Esophagus squamous epithelium (tissue), 5 donors: ENCODE results near the gene SEM1. TPM values are rescaled to one million over a fixed set of nuclear protein-coding genes. Genes with fewer than 3 reads are reported as not detected.

Experiments used
- DNase-seq: peaks from one replicate; lab custom pipeline; 2025; lab: John Stamatoyannopoulos, UW
- H3K27ac ChIP-seq, 4 donors: fragments of 200-600 bp; sonication (generic); one replicate each; pipeline ENCODE4 v1.5.1; 2016 to 2019; ENCODE audit warnings: mild to moderate bottlenecking in 1 of 4
- H3K27me3 ChIP-seq, 4 donors: fragments of 200-600 bp; sonication (generic); 1 replicate in 3 of 4; 2 replicates in 1 of 4; pipeline versions ENCODE4 v1.5.1 to v1.6.0; 2017 to 2021; ENCODE audit warnings: antibody characterized with exemption in 1 of 4
- H3K36me3 ChIP-seq, 3 donors: fragments of 200-600 bp; sonication (generic); one replicate each; pipeline ENCODE4 v1.5.1; 2016 to 2019
- H3K4me1 ChIP-seq, 3 donors: fragments of 200-600 bp; sonication (generic); one replicate each; pipeline ENCODE4 v1.5.1; 2017 to 2019
- H3K4me3 ChIP-seq, 4 donors: fragments of 200-600 bp; sonication (generic); 1 replicate in 3 of 4; 2 replicates in 1 of 4; pipeline ENCODE4 v1.5.1; 2016 to 2019; ENCODE audit warnings: mild to moderate bottlenecking in 2 of 4, moderate library complexity in 1 of 4
- H3K9me3 ChIP-seq, 3 donors: fragments of 200-600 bp; sonication (generic); one replicate each; pipeline ENCODE4 v1.5.1; 2016 to 2019
- CTCF ChIP-seq, 6 experiments: fragments of 450-650 bp in 4 of 6; fragments of 200-600 bp in 2 of 6; sonication (generic) in 2 of 6; IDR thresholded peaks; one replicate each; pipeline ENCODE4 v1.5.1; 2016 to 2019; ENCODE audit warnings: antibody characterized with exemption in 6 of 6, mild to moderate bottlenecking in 4 of 6, moderate library complexity in 4 of 6
- POLR2A ChIP-seq, 4 donors: fragments of 450-650 bp; IDR thresholded peaks; one replicate each; pipeline ENCODE4 v1.6.1; 2017; ENCODE audit warnings: antibody characterized with exemption in 4 of 4, mild to moderate bottlenecking in 4 of 4, moderate library complexity in 3 of 4
- WGBS, 2 donors: methylation state at CpG; one replicate each; pipeline ENCODE4 v1.1.5; 2018; 5-methylcytosine and 5-hydroxymethylcytosine counted together
- intact Hi-C: fragments of 100-400 bp; cut with DNase I; formaldehyde crosslinking; loops from one replicate; pipeline ENCODE4 v1.15.0; 2022
- total RNA-seq, 4 donors: library from RNA; depleted of rRNA; stranded (reverse); fragments of >200 nt; gene quantifications; one replicate each; pipeline ENCODE4 v1.1.0, GENCODE V29; 2016
- donor health status: DM: yes; HTN: yes; CAD: no.

Gene SEM1
- total RNA-seq, 4 donors from 2014 or later, result 26.6 to 44.1 (median 35.0) TPM

GRCh38 chr7:96686305-96686704 lies 23.3 kb downstream of the SEM1 start:
- Histone ChIP-seq H3K27ac (no peak overlapping the region), H3K4me1 (no peaks in the 10 kb centered on the region), H3K4me3 (no peak overlapping the region), H3K36me3 (peaks cover 0 to 52% (median 2%) of the 10 kb centered on the region in 3 donors), H3K27me3 (no peaks in the 10 kb centered on the region), H3K9me3 (no peaks in the 10 kb centered on the region)
- TF ChIP-seq POLR2A (IDR thresholded peaks at IDR 0.05) (no peak), CTCF (IDR thresholded peaks at IDR 0.05) (no peak)
- DNase-seq, result no peak
- intact Hi-C loops, result no loop called here

- H3K4me3 ChIP-seq, result no peak overlapping the region
- no peak for TF ChIP-seq POLR2A (IDR thresholded peaks at IDR 0.05)
- TF ChIP-seq CTCF (IDR thresholded peaks at IDR 0.05), result no peak
- intact Hi-C loops, result no loop called here
- no peak for DNase-seq
- WGBS, 2 donors, result 86 to 91% methylated on average over 1 of the region's 1 CpG
- no peaks in the 10 kb centered on the region for H3K27me3 ChIP-seq
- no peak overlapping the region for H3K27ac ChIP-seq
- no peaks in the 10 kb centered on the region for H3K4me1 ChIP-seq
- H3K36me3 ChIP-seq, result peaks cover 0 to 52% (median 2%) of the 10 kb centered on the region in 3 donors
- H3K9me3 ChIP-seq, result no peaks in the 10 kb centered on the region
Observed at GRCh38 chr7:96685755-96686154, 23.9 kb downstream of the SEM1 start.

- TF ChIP-seq POLR2A (IDR thresholded peaks at IDR 0.05) (no peak), CTCF (IDR thresholded peaks at IDR 0.05) (no peak)
Observed at GRCh38 chr7:96685353-96685752, 24.3 kb downstream of the SEM1 start.

GRCh38 chr7:96679886-96680285 lies 29.8 kb downstream of the SEM1 start:
- no peaks in the 10 kb centered on the region for H3K9me3 ChIP-seq
- H3K27ac ChIP-seq, result no peak overlapping the region
- no peak overlapping the region for H3K4me3 ChIP-seq
- DNase-seq, result no peak
- peaks cover 0 to 30% (median 0%) of the 10 kb centered on the region in 3 donors for H3K36me3 ChIP-seq
- TF ChIP-seq CTCF (IDR thresholded peaks at IDR 0.05) (no peak), POLR2A (IDR thresholded peaks at IDR 0.05) (no peak)
- intact Hi-C loops, result no loop called here
- 92 to 95% methylated on average over 4 of the region's 4 CpGs for WGBS, 2 donors
- no peaks in the 10 kb centered on the region for H3K27me3 ChIP-seq
- H3K4me1 ChIP-seq, result no peaks in the 10 kb centered on the region

More at GRCh38 chr7:96685353-96685752, 24.3 kb downstream of the SEM1 start:
- H3K4me1 ChIP-seq, result no peaks in the 10 kb centered on the region
- H3K27ac ChIP-seq, result no peak overlapping the region
- peaks cover 0 to 48% (median under 1%) of the 10 kb centered on the region in 3 donors for H3K36me3 ChIP-seq
- WGBS, 2 donors, result 65 to 72% methylated on average over 3 of the region's 3 CpGs
- H3K4me3 ChIP-seq, result no peak overlapping the region
- H3K9me3 ChIP-seq, result no peaks in the 10 kb centered on the region
- no peaks in the 10 kb centered on the region for H3K27me3 ChIP-seq
- DNase-seq, result no peak
- intact Hi-C loops, result no loop called here

- WGBS, 2 donors, result 91% methylated on average over 5 of the region's 5 CpGs
- intact Hi-C loops, result no loop called here
- H3K27me3 ChIP-seq, result no peaks in the 10 kb centered on the region
- H3K27ac ChIP-seq, result no peak overlapping the region
- H3K4me1 ChIP-seq, result no peaks in the 10 kb centered on the region
- no peaks in the 10 kb centered on the region for H3K9me3 ChIP-seq
- H3K36me3 ChIP-seq, result peaks cover 0 to 30% (median 0%) of the 10 kb centered on the region in 3 donors
- no peak for DNase-seq
- H3K4me3 ChIP-seq, result no peak overlapping the region
- TF ChIP-seq CTCF (IDR thresholded peaks at IDR 0.05) (no peak), POLR2A (IDR thresholded peaks at IDR 0.05) (no peak)
Observed at GRCh38 chr7:96676919-96677318, 32.7 kb downstream of the SEM1 start.
